NCI-H510A (cell line): Measurements from ENCODE around the gene COA1.
"Not testable (repeated sequence)": the region's sequence is repeated elsewhere in the genome, so short reads cannot be mapped to it uniquely, and the experiment has no call there.

Experiments
- DNase-seq: peaks from one replicate; lab custom pipeline; 2025; lab: John Stamatoyannopoulos, UW

COA1 gene

GRCh38 chr7:43758029-43758821 is 28.9 kb upstream of the COA1 start, which contains the start of gene BLVRA:
Gene BLVRA, plus strand, starts transcription at chr7:43758680. Its CDS starts 12,479 bp downstream, at chr7:43771159.
- DNase-seq = peak; percentile 32

- DNase-seq = no peak
Observed at GRCh38 chr7:43757073-43757720, 27.9 kb upstream of the COA1 start.

- DNase-seq = no peak
Observed at GRCh38 chr7:43756368-43757072, 27.2 kb upstream of the COA1 start.

GRCh38 chr7:43754596-43754995 is 25.3 kb upstream of the COA1 start:
- no peak for DNase-seq

GRCh38 chr7:43753843-43754242 is 24.5 kb upstream of the COA1 start:
- no peak for DNase-seq

GRCh38 chr7:43753271-43753810 is 24.0 kb upstream of the COA1 start:
- no peak for DNase-seq

GRCh38 chr7:43752411-43752810 is 23.1 kb upstream of the COA1 start:
- DNase-seq = no peak

GRCh38 chr7:43750016-43750887 is 20.9 kb upstream of the COA1 start:
- no peak for DNase-seq

GRCh38 chr7:43749383-43749940 is 20.1 kb upstream of the COA1 start:
- DNase-seq = no peak

GRCh38 chr7:43747328-43748105 is 18.2 kb upstream of the COA1 start:
- no peak for DNase-seq

GRCh38 chr7:43742692-43743091 is 13.4 kb upstream of the COA1 start:
- no peak for DNase-seq

GRCh38 chr7:43737467-43738127 is 8.3 kb upstream of the COA1 start:
- no peak for DNase-seq

GRCh38 chr7:43735802-43736603 is 6.7 kb upstream of the COA1 start:
- DNase-seq = no peak

GRCh38 chr7:43735403-43735801 is 6.1 kb upstream of the COA1 start:
- DNase-seq = no peak

- not testable (repeated sequence) for DNase-seq
Observed at GRCh38 chr7:43734575-43735332, 5.4 kb upstream of the COA1 start.

- not testable (repeated sequence) for DNase-seq
Observed at GRCh38 chr7:43731494-43731893, 2.2 kb upstream of the COA1 start.

GRCh38 chr7:43729924-43730248 is 563 bp upstream of the COA1 start:
- DNase-seq = no peak

GRCh38 chr7:43727494-43727893 is 1.8 kb downstream of the COA1 start:
- DNase-seq = no peak
